NCI-H128 (cell line): ENCODE measurements around the gene SIT1.

ENCODE experiments used
- DNase-seq: peaks from one replicate; lab custom pipeline; 2025; ENCODE audit not compliant: unreplicated experiment; lab: John Stamatoyannopoulos, UW

The SIT1 gene, protein sequence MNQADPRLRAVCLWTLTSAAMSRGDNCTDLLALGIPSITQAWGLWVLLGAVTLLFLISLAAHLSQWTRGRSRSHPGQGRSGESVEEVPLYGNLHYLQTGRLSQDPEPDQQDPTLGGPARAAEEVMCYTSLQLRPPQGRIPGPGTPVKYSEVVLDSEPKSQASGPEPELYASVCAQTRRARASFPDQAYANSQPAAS

DNA sequence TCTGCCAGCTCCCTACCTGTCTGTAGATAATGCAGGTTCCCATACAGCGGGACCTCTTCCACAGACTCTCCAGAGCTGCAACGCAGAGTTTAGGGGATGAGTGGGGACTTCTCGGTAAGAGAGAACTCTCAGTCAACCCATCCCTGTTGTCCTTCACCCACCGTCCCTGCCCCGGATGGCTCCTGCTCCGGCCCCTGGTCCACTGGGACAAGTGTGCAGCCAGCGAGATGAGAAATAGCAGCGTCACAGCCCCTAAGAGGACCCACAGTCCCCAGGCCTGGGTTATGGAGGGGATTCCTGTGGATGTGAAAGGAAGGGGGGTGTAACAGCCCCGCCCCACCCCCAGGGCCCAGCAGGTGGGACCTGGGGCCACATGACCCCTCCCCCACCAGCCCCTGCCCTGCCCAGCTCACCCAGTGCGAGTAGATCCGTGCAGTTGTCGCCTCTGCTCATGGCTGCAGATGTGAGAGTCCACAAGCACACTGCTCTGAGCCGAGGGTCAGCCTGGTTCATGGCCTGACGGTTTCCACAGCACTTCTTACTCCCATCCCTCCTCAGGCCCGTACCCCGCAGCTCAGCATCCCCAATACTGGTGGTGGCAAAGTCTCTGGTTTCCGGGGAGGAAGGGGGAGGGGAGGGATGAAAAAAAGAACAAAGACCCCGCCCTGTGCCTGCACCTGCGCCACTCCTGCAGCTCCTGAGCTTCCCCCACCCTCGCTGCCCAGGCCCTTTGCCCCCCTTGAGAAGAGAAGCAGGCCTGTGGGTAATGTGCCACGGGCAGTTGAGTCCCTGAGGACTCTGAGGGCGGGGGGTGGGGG, at the start of gene SIT1:
Gene SIT1 (minus strand): TSS at position 591 of the 818 bp plus-strand sequence. CDS start 78 bp downstream, at position 513.
- DNase-seq, result no peak

- DNase-seq, result no peak
These were observed 49.3 kb upstream of the SIT1 start for GRCh38 chr9:35700031-35700430.

DNA sequence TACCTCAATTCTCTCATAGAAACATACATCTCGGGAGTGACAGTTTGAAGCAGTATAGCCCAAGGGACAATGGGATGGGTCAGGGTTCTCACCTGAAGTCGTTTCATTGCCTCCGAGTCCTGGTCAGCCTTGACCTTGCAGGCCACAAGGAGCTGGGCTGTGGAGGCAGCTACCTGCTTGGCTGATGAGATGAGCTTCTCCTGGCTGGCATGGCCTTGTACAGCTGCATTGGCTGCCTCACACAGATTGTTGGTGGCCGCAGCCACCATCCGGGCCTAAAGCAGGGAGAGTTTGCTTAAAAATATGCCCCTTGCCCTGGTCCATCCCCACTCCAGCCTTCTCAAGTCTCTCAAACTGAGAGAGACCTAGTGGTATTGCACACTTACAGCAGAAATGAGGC, 47.5 kb upstream of the SIT1 start:
- no peak for DNase-seq

- DNase-seq, result no peak
These were observed 46.8 kb upstream of the SIT1 start for GRCh38 chr9:35697486-35697885.

DNA sequence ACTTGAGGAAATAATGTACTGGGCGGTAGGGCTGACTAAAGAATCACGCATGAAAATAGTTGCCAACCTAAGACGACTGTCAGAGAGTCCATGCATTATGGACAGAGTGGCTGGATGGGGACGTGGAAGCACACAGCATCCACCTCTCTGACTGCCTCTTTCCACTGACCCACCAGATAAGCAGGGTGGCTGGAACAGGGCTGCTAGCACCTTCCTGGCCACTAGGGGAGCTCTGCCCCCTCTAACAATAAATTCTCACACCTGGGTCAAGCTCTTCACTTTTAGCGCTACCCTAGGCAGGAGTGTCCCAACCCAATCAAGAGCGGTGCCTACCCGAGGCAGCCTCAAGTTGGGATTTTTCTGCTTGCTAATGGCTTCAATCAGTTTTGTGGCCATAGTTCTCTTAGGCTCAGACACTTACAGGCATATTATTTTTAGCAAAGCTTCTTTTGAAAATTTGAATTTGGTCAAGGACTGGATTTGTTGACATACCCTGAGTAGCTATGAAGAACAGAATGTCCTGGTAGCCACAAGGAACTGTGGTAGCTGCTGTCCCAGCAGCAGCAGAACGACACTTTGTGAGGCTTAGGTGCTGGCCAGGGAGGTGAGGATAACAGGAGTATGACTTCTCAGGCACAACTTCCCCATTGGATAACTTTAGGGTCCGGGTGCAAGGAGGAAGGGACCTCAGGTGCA, 45.9 kb upstream of the SIT1 start:
- no peak for DNase-seq

- no peak for DNase-seq
These were observed 45.2 kb upstream of the SIT1 start for GRCh38 chr9:35695943-35696401.

- DNase-seq, result no peak
These were observed 41.1 kb upstream of the SIT1 start for GRCh38 chr9:35691757-35692301.

GRCh38 chr9:35691334-35691650, 40.6 kb upstream of the SIT1 start:
- DNase-seq, result no peak

DNA sequence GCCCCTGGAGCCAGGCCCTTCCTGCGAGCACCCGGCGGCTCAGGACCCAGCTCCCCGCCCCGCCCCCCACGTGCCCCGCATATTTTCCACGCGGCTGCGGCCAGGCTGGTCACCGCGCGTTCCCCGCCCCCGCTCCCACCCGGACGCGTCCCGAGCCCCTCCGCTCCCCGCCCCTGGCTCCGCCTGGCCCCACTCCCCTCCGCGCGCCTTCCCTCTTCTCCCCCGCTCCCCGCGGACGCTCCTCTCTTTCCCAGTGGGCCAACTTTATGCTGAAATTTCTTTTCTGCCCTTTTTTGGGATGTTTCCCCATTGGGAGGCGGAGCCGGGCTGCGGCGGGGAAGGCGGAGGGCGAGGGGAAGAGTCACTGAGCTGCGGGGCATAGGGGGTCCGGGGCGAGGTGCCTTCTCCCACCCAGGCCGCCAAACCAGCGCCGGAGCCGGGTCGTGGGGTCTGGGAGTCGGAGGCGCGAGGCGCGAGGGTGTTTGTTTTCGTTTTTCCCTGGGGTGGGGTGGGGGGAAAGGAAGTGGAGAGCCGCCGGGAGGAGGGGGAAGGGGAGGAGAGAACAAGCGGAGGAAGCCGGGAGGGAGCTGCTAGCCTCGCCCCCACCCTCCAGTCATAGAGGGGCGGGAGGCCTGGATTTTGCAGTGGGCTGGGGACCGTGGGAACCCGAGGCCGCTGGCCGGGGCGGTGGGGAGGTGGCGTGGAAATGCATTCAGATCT, 40.0 kb upstream of the SIT1 start:
- no peak for DNase-seq

- DNase-seq, result no peak
These were observed 39.5 kb upstream of the SIT1 start for GRCh38 chr9:35690294-35690613.

DNA sequence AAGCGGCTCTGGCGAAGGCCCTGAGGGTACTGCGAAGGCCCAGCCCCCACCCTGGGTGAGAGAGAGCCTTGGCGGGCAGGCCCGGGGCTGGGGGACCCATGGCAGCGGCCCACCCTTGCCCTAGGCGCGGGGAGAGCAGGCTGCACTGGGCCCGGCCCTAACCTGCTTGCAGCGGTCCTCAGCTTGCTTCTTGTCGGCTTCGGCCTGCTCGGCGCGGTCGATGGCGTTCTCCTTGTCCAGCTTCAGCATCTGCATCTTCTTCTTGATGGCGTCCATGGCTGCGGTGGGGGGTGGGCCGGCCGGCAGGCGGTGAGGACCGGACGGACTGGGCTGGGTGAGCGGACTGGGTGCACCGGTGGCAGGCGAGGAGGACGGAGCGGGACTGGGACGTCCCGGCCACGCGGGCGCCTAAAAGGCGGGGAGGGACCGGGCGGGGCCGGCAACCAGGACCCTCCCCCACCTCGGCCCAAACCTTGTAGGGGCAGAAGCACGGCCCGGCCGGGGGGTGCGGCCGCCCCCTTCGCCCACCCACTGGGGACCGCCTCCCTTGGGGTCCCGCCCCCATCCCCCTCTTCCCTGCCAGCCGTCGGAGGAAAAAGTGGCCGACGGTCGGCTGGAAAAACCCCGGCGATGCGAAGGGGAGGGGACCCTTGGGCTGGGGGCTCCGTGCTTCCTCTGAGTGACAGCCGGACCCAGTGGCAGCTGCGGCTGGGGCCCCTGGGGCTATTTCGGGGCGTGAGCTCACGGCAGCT, 39.0 kb upstream of the SIT1 start, which contains the start of gene TPM2:
Gene TPM2 (minus strand): TSS at position 384 of the 752 bp plus-strand sequence. CDS start 108 bp downstream, at position 276.
- no peak for DNase-seq

DNA sequence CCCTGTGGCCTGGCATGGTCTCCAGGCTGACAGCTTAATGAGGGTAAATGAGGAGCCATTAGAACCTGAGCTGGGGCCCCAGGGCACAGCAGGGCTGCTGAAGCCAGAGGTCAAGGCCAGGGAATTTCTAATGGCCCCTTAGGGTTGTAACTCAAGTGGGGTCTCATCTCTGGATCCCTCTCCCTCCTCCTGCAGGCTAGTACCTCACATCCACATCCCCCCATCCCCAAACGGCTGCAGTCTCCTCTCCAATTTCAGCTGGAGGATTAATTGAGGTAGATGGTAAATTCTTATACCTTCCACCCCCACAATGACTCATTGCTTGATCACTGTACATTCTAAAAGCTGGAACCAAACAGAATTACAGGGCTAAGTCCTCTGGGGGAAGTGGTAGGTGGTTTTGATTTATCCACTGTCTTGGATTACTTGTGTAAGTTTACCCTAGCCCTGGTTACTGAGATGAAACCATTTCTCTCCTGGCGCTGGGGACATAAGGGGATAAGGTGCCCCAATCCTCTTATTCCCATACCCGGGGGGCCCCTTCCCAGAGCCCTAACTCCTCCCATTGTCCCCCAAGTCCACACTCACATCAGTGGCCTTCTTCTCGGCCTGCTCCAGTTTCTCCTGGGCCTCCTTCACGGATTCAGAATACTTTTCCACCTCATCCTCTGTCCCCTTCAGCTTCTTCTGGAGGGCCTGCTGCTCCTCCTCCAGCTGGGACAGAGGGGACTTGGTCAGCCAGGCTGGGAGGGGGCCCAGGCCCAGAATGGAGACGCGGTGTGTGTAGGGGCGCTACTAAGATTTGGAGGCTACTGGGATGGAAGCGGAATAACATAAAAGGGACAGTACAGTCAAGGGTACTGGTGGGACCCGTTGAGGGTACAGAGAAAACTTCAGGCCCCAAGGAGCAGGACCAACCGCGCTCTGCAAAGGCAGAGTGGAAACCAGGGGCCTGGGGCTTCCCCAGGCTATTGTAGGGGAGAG, 38.1 kb upstream of the SIT1 start:
- no peak for DNase-seq

GRCh38 chr9:35687972-35688557, 37.3 kb upstream of the SIT1 start:
- no peak for DNase-seq

DNA sequence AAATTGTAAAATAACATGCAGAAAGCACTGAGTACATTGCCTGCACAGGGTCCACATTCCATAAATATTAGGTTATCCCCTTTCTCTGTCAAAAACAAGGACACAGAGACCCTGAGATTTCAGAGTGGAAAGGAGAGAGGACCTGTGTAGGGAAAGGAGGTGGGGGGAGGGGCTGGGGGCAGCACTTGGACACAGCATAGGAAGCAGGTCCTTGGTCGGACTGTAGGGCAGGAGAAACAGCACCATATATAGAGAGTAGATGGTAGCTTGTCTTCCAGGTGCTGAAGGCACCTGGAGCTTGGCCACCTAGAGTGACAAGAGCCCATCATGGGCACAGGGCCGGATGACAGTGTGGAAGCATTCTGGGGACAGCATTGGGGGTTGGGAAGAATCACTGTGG, 36.6 kb upstream of the SIT1 start:
- DNase-seq, result no peak

- DNase-seq, result no peak
These were observed 35.8 kb upstream of the SIT1 start for GRCh38 chr9:35686222-35687203.

DNA sequence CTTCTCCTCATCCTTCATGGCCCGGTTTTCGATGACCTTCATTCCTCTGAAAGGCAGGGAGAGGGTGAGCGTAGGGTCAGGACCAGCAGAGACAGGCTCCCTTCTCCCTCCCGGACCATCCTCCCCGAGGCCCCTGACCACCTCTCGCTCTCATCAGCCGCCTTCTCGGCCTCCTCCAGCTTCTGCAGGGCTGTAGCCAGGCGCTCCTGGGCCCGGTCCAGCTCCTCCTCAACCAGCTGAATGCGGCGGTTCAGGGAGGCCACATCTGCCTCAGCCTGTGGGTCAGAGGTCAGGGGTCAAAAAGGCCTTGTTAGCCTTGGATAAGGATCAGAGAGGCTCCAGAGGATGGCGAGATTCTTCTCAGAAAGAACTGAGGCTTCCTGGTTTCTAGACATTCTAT, 34.8 kb upstream of the SIT1 start:
- no peak for DNase-seq

GRCh38 chr9:35684921-35685320, 34.2 kb upstream of the SIT1 start:
- no peak for DNase-seq

DNA sequence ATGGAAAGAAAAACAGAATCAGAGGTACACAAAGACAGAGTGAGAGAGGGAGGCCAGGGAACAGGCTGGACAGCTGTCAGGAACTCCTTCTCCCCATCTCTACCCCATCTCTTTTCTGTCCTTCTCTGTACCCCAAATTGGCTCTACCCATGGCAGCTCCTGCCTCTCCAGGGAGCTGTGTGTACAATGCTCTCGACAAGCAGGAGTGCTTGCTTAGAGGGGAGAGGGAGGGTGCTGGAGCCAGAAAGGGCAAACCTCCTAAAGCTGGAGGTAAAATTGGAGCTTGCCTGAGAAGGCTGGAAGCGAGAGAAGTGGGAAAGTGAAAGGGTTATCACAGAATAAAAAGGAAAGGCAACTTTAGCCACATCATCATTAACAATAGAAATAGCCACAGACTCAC, 32.6 kb upstream of the SIT1 start:
- DNase-seq, result no peak
